VCaP (cell line): Measurements from ENCODE around the gene HRAS.

Source experiments
- H3K27ac ChIP-seq: fragments of 450-650 bp; 2 replicates; pipeline ENCODE4 v1.5.1; 2017
- TF ChIP-seq, protein P1 (sequence below): fragments of 450-650 bp; conservative IDR thresholded peaks from 2 replicates; pipeline ENCODE4 v1.5.1; 2017; ENCODE audit warnings: mild to moderate bottlenecking, moderate library complexity

Gene HRAS

DNA sequence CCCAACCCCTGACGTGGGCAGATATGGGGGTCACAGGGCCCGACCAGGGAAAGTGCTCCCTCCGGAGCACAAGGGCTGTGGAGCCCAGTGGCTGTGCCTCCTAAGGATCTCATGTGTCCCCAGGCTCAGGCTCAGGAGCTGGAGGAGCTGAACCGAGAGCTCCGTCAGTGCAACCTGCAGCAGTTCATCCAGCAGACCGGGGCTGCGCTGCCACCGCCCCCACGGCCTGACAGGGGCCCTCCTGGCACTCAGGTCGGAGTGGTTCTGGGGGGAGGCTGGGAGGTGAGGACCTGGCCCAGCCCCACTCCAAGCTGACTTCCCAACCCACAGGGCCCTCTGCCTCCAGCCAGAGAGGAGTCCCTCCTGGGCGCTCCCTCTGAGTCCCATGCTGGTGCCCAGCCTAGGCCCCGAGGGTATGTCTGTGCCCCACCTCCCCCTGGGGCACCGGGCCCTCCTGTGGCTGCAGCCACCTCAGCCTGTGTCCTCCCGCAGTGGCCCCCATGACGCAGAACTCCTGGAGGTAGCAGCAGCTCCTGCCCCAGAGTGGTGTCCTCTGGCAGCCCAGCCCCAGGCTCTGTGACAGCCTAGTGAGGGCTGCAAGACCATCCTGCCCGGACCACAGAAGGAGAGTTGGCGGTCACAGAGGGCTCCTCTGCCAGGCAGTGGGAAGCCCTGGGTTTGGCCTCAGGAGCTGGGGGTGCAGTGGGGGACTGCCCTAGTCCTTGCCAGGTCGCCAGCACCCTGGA is 27.9 kb upstream of the HRAS start:
- TF ChIP-seq, protein P1, sequence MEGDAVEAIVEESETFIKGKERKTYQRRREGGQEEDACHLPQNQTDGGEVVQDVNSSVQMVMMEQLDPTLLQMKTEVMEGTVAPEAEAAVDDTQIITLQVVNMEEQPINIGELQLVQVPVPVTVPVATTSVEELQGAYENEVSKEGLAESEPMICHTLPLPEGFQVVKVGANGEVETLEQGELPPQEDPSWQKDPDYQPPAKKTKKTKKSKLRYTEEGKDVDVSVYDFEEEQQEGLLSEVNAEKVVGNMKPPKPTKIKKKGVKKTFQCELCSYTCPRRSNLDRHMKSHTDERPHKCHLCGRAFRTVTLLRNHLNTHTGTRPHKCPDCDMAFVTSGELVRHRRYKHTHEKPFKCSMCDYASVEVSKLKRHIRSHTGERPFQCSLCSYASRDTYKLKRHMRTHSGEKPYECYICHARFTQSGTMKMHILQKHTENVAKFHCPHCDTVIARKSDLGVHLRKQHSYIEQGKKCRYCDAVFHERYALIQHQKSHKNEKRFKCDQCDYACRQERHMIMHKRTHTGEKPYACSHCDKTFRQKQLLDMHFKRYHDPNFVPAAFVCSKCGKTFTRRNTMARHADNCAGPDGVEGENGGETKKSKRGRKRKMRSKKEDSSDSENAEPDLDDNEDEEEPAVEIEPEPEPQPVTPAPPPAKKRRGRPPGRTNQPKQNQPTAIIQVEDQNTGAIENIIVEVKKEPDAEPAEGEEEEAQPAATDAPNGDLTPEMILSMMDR, result no peak
- peak overlapping the region; percentile 95 for H3K27ac ChIP-seq

DNA sequence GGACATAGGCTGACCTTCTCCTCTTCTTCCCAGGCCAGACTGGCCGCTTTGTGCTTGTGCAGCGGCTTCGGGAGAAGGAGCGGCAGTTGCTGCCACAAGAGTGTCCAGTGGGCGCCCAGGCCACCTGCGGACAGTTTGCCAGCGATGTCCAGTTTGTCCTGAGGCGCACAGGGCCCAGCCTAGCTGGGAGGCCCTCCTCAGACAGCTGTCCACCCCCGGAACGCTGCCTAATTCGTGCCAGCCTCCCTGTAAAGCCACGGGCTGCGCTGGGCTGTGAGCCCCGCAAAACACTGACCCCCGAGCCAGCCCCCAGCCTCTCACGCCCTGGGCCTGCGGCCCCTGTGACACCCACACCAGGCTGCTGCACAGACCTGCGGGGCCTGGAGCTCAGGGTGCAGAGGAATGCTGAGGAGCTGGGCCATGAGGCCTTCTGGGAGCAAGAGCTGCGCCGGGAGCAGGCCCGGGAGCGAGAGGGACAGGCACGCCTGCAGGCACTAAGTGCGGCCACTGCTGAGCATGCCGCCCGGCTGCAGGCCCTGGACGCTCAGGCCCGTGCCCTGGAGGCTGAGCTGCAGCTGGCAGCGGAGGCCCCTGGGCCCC is 26.8 kb upstream of the HRAS start:
- H3K27ac ChIP-seq, result peak overlapping the region; percentile 95
- TF ChIP-seq, protein P1, result no peak

DNA sequence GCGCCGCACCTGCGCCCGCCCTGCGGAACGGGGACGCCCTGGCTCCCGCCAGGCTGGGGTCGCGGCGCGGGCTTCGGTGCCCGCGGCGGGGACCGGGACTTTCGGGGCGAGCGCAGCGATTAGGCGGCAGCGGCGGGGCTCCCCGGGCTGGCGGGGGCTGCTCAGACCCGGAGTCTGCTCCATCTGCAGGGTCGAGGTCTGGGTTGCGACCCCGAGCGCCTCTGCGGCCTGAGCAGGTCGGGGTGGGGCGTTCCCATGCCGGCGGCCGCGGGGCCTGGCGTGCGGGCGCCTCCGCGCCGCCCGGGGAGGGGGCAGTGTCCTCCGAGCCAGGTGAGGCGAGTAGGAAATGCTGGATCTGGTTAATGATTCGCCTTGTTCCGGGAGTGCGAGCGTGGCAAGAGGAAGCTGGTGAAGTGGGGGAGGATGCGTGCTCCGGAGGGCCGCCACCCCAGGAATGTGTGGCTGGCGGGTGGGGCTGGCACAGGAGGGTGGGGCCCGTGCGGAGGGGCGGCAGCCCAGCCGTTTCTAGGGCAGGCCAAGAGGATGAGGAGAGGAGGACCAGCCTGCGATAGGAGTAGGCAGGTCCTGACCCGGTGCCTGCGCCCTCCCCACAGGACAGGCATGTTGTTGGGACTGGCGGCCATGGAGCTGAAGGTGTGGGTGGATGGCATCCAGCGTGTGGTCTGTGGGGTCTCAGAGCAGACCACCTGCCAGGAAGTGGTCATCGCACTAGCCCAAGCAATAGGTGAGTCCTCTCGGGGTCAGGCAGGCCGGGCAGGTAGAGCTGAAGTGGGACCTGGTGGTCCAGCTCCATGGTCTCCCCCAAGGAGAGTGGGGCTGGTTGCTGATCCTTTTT is 26.0 kb upstream of the HRAS start:
- TF ChIP-seq, protein P1, result no peak
- peak overlapping the region; percentile 95 for H3K27ac ChIP-seq

DNA sequence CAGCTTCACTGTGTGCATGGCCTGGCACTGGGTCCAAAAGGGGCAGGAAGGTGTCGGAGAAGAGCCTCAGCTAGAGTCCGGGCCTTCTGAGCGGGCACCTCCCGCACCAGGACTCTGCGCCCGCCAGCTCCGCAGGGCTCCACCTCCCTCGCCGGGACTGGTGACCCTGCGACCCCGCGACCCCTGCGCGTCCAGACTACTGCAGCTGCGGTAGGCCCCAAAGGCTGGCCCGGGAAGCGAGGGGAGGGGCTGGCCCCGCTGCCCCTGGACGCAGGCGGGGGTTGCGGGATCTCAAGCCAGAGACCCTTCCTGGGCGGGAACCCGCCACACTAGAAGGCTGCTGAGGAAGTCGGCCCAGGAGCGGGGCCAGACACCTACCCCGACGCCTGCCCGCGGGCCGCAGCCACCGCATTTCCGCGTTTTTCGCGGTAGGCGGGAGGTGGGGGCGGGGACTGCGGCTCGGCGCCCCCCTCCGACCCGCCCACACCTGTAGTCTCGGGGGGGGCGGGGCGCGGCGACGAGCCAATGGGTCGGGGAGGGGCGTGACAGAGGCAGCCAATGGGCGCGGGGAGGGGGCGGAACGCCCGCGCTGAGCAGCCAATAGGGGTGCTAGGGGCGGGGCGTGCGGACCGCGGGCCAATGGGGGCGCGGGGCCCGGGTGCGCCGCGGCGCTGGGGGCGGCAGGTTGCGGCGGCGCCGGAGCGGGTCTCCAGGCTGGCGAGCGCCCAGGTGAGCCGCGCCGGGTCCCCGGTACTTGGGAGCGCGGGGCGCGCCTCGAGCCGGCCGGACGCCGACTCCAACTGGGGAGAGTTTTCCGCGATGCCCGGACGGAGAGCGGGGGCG is 25.1 kb upstream of the HRAS start, which contains the start of the genes LMNTD2 and RASSF7:
Gene LMNTD2, minus strand, starts transcription at position 434 of the 843 bp plus-strand sequence. Its CDS starts 22 bp downstream, at position 412.
Gene RASSF7, plus strand, starts transcription at position 666 of the 843 bp plus-strand sequence. CDS start 799 bp downstream, outside the sequence.
- H3K27ac ChIP-seq, result peak within 1 kb of the TSS; percentile 95
- TF ChIP-seq, protein P1, result no peak

DNA sequence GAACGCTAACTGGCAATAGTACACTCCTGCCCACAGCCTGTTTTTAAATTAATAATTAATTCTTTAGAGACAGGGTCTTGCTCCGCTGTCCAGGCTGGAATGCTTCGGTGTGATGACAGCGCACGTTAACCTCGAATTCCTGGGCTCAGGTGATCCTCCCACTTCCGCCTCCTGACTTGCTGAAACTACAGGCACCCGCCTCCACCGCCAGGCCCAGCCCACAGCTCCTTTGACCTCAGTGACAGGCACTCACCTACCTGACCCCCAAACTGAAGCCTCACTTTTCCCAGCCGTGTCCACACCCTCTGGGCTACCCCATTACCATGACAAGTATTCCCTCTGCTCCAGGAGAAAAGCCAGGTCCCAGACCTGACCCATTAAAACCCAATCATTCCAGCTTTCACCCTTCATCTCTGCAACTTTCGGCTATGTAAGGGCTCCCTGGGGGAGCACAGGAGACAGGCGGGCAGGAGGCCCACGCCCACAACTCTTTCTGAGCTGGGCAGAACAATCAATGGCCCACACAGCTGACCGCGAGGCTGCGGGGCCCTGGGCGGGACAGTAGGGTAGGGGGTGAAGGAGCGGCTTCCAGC is 24.4 kb upstream of the HRAS start:
- peak overlapping the region; percentile 95 for H3K27ac ChIP-seq
- TF ChIP-seq, protein P1, result no peak

DNA sequence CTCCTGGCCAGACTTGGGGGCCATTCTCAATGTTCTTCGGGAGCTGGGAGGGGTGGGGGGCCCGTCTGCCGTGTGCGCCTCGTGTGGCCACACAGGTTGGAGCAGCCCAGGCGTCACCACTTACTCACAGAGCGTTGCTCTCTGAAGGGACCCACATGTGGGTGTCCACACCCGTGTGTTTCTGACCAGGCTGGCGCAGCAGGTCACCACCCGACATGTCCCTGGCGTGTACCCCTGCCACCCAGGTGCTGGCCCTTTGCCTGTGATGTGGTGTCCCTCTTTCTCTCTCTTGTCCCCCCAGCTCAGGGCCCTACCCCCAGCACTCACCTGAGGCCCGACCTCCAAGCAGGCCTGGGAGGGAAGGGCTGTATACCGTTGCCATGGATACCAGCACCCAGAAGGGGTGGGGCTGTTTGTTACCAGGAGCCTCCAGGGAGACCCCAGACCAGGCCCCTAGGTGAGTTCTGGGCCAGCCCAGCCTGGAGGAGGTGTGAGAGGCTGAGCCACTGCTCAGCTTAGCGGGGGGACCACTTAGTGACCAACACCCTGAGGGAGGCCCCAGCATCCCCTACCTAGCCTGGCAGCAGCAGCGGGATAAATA is 23.7 kb upstream of the HRAS start:
- TF ChIP-seq, protein P1, result 0 out of 2 replicates have a peak, but pooled peaks have one; percentile 6
- no peak overlapping the region for H3K27ac ChIP-seq
